Glutamatergic neuron (in vitro differentiated cells): ENCODE results near the gene NTMT2. TPM values are rescaled to one million over a fixed set of nuclear protein-coding genes. Genes with fewer than 3 reads are reported as not detected.

Experiments used
- DNase-seq: peaks from one replicate; pipeline ENCODE4 v3.0.0; 2022
- H3K27ac Mint-ChIP-seq: one replicate; pipeline ENCODE4 v1.8.0; 2020; ENCODE audit warnings: mild to moderate bottlenecking, mixed read lengths, inconsistent platforms; ENCODE audit not compliant: unreplicated experiment
- H3K27me3 Mint-ChIP-seq: one replicate; pipeline ENCODE4 v1.8.0; 2020; ENCODE audit warnings: mild to moderate bottlenecking, moderate library complexity, mixed read lengths, inconsistent platforms; ENCODE audit not compliant: unreplicated experiment
- H3K36me3 Mint-ChIP-seq: one replicate; pipeline ENCODE4 v1.8.0; 2020; ENCODE audit warnings: mild to moderate bottlenecking, mixed read lengths, inconsistent platforms; ENCODE audit not compliant: unreplicated experiment
- H3K4me1 Mint-ChIP-seq: one replicate; pipeline ENCODE4 v1.8.0; 2020; ENCODE audit warnings: mild to moderate bottlenecking, low read depth, mixed read lengths, inconsistent platforms; ENCODE audit not compliant: unreplicated experiment
- H3K4me3 Mint-ChIP-seq: one replicate; pipeline ENCODE4 v1.8.0; 2020; ENCODE audit warnings: mild to moderate bottlenecking, mixed read lengths, inconsistent platforms; ENCODE audit not compliant: unreplicated experiment
- H3K9me3 Mint-ChIP-seq: one replicate; pipeline ENCODE4 v1.8.0; 2020; ENCODE audit warnings: mild to moderate bottlenecking, moderate library complexity, mixed read lengths, inconsistent platforms; ENCODE audit not compliant: unreplicated experiment
- CTCF ChIP-seq: fragments of 200-600 bp; sonication (generic); IDR thresholded peaks from one replicate; pipeline ENCODE4 v1.5.0; 2021; ENCODE audit not compliant: partially characterized antibody, unreplicated experiment
- total RNA-seq: library from RNA; stranded (reverse); fragmentation: NEBNext Ultra II Directional; extraction: Animal tissue kit (Norgen Biotek cat#: 25700); gene quantifications from one replicate; pipeline ENCODE4 v1.2.1, GENCODE V29; 2021; ENCODE audit not compliant: unreplicated experiment

Gene NTMT2
- total RNA-seq, 1 donor from 2014 or later, result not detected

- Mint-ChIP-seq H3K27me3 (peaks cover 3% of the 10 kb centered on the region), H3K27ac (no peak overlapping the region), H3K4me1 (peaks cover 2% of the 10 kb centered on the region), H3K9me3 (peaks cover 4% of the 10 kb centered on the region), H3K36me3 (peaks cover 5% of the 10 kb centered on the region), H3K4me3 (no peak overlapping the region)
- DNase-seq, result no peak
- no peak for TF ChIP-seq CTCF
Measured at GRCh38 chr1:170203693-170204092, 57.9 kb downstream of the NTMT2 start.

- TF ChIP-seq CTCF, result no peak
- Mint-ChIP-seq H3K4me3 (no peak overlapping the region), H3K27ac (no peak overlapping the region), H3K4me1 (peaks cover 2% of the 10 kb centered on the region), H3K36me3 (peaks cover 5% of the 10 kb centered on the region), H3K9me3 (peaks cover 4% of the 10 kb centered on the region), H3K27me3 (peaks cover 3% of the 10 kb centered on the region)
- no peak for DNase-seq
Measured at GRCh38 chr1:170204121-170204520, 58.4 kb downstream of the NTMT2 start.

GRCh38 chr1:170205301-170205700 lies 59.5 kb downstream of the NTMT2 start:
- H3K27ac Mint-ChIP-seq, result no peak overlapping the region
- H3K4me3 Mint-ChIP-seq, result no peak overlapping the region
- H3K4me1 Mint-ChIP-seq, result peaks cover 2% of the 10 kb centered on the region
- H3K9me3 Mint-ChIP-seq, result peaks cover 4% of the 10 kb centered on the region
- H3K36me3 Mint-ChIP-seq, result peaks cover 5% of the 10 kb centered on the region
- TF ChIP-seq CTCF, result no peak
- DNase-seq, result no peak
- peaks cover 3% of the 10 kb centered on the region for H3K27me3 Mint-ChIP-seq

GRCh38 chr1:170209125-170209524 lies 63.4 kb downstream of the NTMT2 start:
- Mint-ChIP-seq H3K27ac (no peak overlapping the region), H3K4me3 (no peak overlapping the region), H3K27me3 (peaks cover 3% of the 10 kb centered on the region), H3K36me3 (peaks cover 5% of the 10 kb centered on the region), H3K9me3 (peaks cover 4% of the 10 kb centered on the region), H3K4me1 (peaks cover 2% of the 10 kb centered on the region)
- DNase-seq, result no peak
- no peak for TF ChIP-seq CTCF

GRCh38 chr1:170210142-170210541 lies 64.4 kb downstream of the NTMT2 start:
- Mint-ChIP-seq H3K27me3 (peaks cover 3% of the 10 kb centered on the region), H3K9me3 (peaks cover 4% of the 10 kb centered on the region)

More at GRCh38 chr1:170210142-170210541, 64.4 kb downstream of the NTMT2 start:
- Mint-ChIP-seq H3K4me3 (no peak overlapping the region), H3K4me1 (no peaks in the 10 kb centered on the region), H3K36me3 (peaks cover 5% of the 10 kb centered on the region), H3K27ac (no peak overlapping the region)
- TF ChIP-seq CTCF, result no peak
- no peak for DNase-seq
